ENCODE measurements around the gene SHISA9. TPM values are rescaled to one million over a fixed set of nuclear protein-coding genes. Genes with fewer than 3 reads are reported as not detected.

The SHISA9 gene
- total RNA-seq, 2 experiments from 2014 or later = not detected

- DNase-seq = no peak
- Mint-ChIP-seq H3K27ac (no peak overlapping the region), H3K27me3 (ENCODE audit: low read depth) (no peaks in the 10 kb centered on the region), H3K4me1 (ENCODE audit: low read depth) (no peaks in the 10 kb centered on the region), H3K9me3 (peaks cover 2% of the 10 kb centered on the region), H3K36me3 (ENCODE audit: low read depth) (no peaks in the 10 kb centered on the region), H3K4me3 (no peak overlapping the region)
- CTCF ChIA-PET = no interaction called here
- intact Hi-C loops (cut with micrococcal nuclease) = no loop called here
These were observed 202.6 kb downstream of the SHISA9 start for GRCh38 chr16:13103831-13104530.

GRCh38 chr16:13104772-13105171 is 203.4 kb downstream of the SHISA9 start:
- Mint-ChIP-seq H3K36me3 (ENCODE audit: low read depth) (no peaks in the 10 kb centered on the region), H3K4me3 (no peak overlapping the region), H3K9me3 (peaks cover 2% of the 10 kb centered on the region), H3K27me3 (ENCODE audit: low read depth) (no peaks in the 10 kb centered on the region), H3K4me1 (ENCODE audit: low read depth) (no peaks in the 10 kb centered on the region), H3K27ac (no peak overlapping the region)
- DNase-seq = no peak
- CTCF ChIA-PET = no interaction called here
- intact Hi-C loops (cut with micrococcal nuclease) = no loop called here

- intact Hi-C loops (cut with micrococcal nuclease) = no loop called here
- Mint-ChIP-seq H3K9me3 (peaks cover 2% of the 10 kb centered on the region), H3K4me3 (no peak overlapping the region), H3K36me3 (ENCODE audit: low read depth) (no peaks in the 10 kb centered on the region), H3K27me3 (ENCODE audit: low read depth) (no peaks in the 10 kb centered on the region), H3K4me1 (ENCODE audit: low read depth) (no peaks in the 10 kb centered on the region), H3K27ac (no peak overlapping the region)
- no peak for DNase-seq
- CTCF ChIA-PET = no interaction called here
These were observed 204.0 kb downstream of the SHISA9 start for GRCh38 chr16:13105427-13105826.

GRCh38 chr16:13106464-13106863 is 205.1 kb downstream of the SHISA9 start:
- no peak overlapping the region for H3K4me3 Mint-ChIP-seq
- no peak overlapping the region for H3K27ac Mint-ChIP-seq
- DNase-seq = no peak
- peaks cover 2% of the 10 kb centered on the region for H3K9me3 Mint-ChIP-seq
- intact Hi-C loops (cut with micrococcal nuclease) = no loop called here
- H3K36me3 Mint-ChIP-seq (ENCODE audit: low read depth) = no peaks in the 10 kb centered on the region
- CTCF ChIA-PET = no interaction called here
- H3K27me3 Mint-ChIP-seq (ENCODE audit: low read depth) = no peaks in the 10 kb centered on the region
- no peaks in the 10 kb centered on the region for H3K4me1 Mint-ChIP-seq (ENCODE audit: low read depth)

- CTCF ChIA-PET = no interaction called here
- DNase-seq = no peak
- Mint-ChIP-seq H3K4me1 (ENCODE audit: low read depth) (no peaks in the 10 kb centered on the region), H3K9me3 (peaks cover 2% of the 10 kb centered on the region), H3K27ac (no peak overlapping the region), H3K27me3 (ENCODE audit: low read depth) (peaks cover 4% of the 10 kb centered on the region), H3K36me3 (ENCODE audit: low read depth) (no peaks in the 10 kb centered on the region), H3K4me3 (no peak overlapping the region)
- intact Hi-C loops (cut with micrococcal nuclease) = no loop called here
These were observed 206.7 kb downstream of the SHISA9 start for GRCh38 chr16:13108126-13108525.

GRCh38 chr16:13109171-13109570 is 207.8 kb downstream of the SHISA9 start:
- H3K4me3 Mint-ChIP-seq = no peak overlapping the region
- no peaks in the 10 kb centered on the region for H3K36me3 Mint-ChIP-seq (ENCODE audit: low read depth)
- CTCF ChIA-PET = no interaction called here
- H3K27me3 Mint-ChIP-seq (ENCODE audit: low read depth) = peaks cover 5% of the 10 kb centered on the region
- DNase-seq = no peak
- peaks cover 2% of the 10 kb centered on the region for H3K9me3 Mint-ChIP-seq
- H3K4me1 Mint-ChIP-seq (ENCODE audit: low read depth) = no peaks in the 10 kb centered on the region
- intact Hi-C loops (cut with micrococcal nuclease) = no loop called here
- no peak overlapping the region for H3K27ac Mint-ChIP-seq

DNA sequence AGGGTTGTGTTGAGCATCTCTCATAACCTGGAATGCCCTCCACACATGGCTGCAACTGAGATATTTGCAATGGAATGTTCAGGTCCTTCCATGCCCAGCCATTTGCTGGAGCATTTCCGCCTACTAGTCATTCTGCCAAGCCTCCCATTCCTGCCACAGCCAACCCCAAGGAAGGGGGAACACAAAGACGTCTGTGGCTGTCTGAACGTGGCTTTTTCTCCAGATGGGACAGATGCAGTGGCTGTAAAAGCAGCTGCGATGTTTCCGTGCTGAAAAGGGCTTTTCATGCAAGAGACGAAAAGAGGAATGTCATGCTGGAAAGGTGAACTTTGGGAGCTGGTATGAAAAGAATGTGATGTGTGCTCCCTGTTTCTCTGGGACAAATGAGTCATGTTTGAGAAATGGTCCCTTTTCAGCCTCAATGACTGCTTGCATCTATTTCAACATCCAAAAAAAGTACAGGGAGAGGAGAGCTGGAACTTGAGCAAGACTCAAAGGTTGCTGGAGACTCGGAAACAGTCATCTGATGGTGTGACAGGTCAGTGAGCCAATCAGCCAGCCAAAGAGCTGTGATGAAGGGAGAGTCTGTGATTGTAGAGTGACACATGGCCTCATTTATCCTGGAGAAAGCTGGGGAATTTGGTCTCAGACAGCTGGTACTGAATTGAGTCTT is 208.9 kb downstream of the SHISA9 start:
- peaks cover 5% of the 10 kb centered on the region for H3K27me3 Mint-ChIP-seq (ENCODE audit: low read depth)
- DNase-seq = no peak
- H3K9me3 Mint-ChIP-seq = no peaks in the 10 kb centered on the region
- CTCF ChIA-PET = no interaction called here
- no peaks in the 10 kb centered on the region for H3K4me1 Mint-ChIP-seq (ENCODE audit: low read depth)
- H3K27ac Mint-ChIP-seq = no peak overlapping the region
- H3K4me3 Mint-ChIP-seq = no peak overlapping the region
- no peaks in the 10 kb centered on the region for H3K36me3 Mint-ChIP-seq (ENCODE audit: low read depth)
- intact Hi-C loops (cut with micrococcal nuclease) = no loop called here

GRCh38 chr16:13111747-13112146 is 210.3 kb downstream of the SHISA9 start:
- no peak overlapping the region for H3K4me3 Mint-ChIP-seq
- H3K4me1 Mint-ChIP-seq (ENCODE audit: low read depth) = no peaks in the 10 kb centered on the region
- no peaks in the 10 kb centered on the region for H3K36me3 Mint-ChIP-seq (ENCODE audit: low read depth)
- H3K27ac Mint-ChIP-seq = no peak overlapping the region
- intact Hi-C loops (cut with micrococcal nuclease) = no loop called here
- H3K27me3 Mint-ChIP-seq (ENCODE audit: low read depth) = peaks cover 5% of the 10 kb centered on the region
- CTCF ChIA-PET = no interaction called here
- no peaks in the 10 kb centered on the region for H3K9me3 Mint-ChIP-seq
- no peak for DNase-seq

DNA sequence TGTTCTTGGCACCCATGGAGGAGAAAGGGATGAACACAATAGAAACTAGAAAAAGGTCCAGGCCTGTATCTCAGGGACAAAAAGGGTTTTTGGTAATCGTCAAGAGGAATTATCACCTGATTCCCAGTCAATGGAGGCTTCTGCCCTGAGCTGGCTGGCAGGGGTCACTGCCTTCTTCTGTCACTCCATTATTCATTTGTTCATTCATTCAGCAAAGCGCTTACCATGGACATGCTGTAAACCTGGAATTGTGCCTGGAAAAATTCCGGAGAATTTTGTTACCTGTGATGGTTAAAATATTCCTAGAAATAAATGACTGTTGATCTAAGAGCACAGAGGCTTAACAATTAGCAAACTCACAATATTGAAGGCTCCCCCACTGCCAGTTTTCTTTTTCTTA is 212.3 kb downstream of the SHISA9 start:
- no peak for DNase-seq
- intact Hi-C loops (cut with micrococcal nuclease) = no loop called here
- Mint-ChIP-seq H3K36me3 (ENCODE audit: low read depth) (no peaks in the 10 kb centered on the region), H3K27me3 (ENCODE audit: low read depth) (peaks cover 5% of the 10 kb centered on the region), H3K9me3 (no peaks in the 10 kb centered on the region), H3K27ac (no peak overlapping the region), H3K4me1 (ENCODE audit: low read depth) (no peaks in the 10 kb centered on the region), H3K4me3 (no peak overlapping the region)
- CTCF ChIA-PET = no interaction called here

DNA sequence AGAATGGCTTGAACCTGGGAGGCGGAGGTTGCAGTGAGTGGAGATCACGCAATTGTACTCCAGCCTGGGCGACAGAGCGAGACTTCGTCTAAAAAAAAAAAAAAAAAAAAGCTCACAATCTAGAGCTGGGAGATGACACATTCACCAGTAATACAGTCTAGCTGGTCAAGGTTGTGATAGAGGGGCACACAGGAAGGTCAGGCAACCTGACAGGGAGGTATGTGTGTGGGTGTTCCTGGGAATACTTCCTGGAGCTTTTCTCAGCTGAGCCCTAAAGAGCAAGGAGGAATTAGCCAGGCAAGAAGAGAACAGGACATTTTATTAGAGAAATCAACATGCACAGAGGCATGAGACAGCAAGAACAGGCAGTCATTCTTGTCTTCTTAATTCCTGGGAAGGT is 216.7 kb downstream of the SHISA9 start:
- Mint-ChIP-seq H3K27ac (no peak overlapping the region), H3K27me3 (ENCODE audit: low read depth) (peaks cover 7% of the 10 kb centered on the region), H3K9me3 (no peaks in the 10 kb centered on the region), H3K4me1 (ENCODE audit: low read depth) (no peaks in the 10 kb centered on the region), H3K36me3 (ENCODE audit: low read depth) (no peaks in the 10 kb centered on the region), H3K4me3 (no peak overlapping the region)
- intact Hi-C loops (cut with micrococcal nuclease) = no loop called here
- DNase-seq = no peak
- CTCF ChIA-PET = interaction anchor here (0.6 kb wide), 1 partner anchor 244 kb away, joined by 3 read pairs; no protein-coding TSS in a partner anchor

DNA sequence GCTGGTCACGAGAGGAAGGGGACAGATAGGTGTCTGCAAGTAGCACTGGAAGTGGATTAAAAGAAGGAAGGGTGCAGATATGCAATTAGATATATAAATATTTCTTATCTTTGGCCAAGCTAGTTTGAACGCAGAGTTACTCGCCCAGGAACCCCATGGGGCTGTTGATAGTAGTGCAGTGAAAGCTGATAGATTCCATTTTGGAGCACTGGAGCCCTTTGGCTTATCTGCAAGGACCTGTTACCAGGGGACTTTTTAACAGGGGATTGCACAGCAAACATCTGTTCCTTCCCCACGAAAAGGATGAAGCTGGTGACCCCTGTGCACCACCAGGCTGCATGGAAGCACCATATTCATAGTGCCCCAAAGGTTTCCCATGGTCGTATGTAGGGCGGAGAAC is 218.7 kb downstream of the SHISA9 start:
- intact Hi-C loops (cut with micrococcal nuclease) = no loop called here
- Mint-ChIP-seq H3K4me1 (ENCODE audit: low read depth) (no peaks in the 10 kb centered on the region), H3K27ac (no peak overlapping the region), H3K4me3 (no peak overlapping the region), H3K9me3 (no peaks in the 10 kb centered on the region), H3K27me3 (ENCODE audit: low read depth) (peaks cover 6% of the 10 kb centered on the region), H3K36me3 (ENCODE audit: low read depth) (no peaks in the 10 kb centered on the region)
- CTCF ChIA-PET = no interaction called here
- no peak for DNase-seq

DNA sequence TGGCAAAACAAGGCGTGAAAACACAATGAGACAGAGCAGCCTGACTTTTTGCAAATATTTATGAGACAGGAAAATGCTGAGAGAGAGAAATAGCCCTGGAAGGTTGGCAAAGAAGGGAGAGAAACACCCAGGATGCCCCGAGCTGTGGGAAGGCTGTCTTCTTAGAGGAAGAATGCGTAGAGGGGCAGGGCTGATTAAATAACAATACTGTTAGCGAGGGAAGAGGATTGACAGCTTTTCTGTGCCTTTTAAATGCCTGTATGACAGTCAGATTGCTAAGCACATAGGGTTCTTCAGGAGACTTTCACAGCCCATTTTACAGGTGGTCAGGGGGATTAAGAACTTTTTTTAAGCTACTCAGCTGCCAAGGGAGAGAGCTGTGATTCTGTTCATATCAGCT is 219.2 kb downstream of the SHISA9 start:
- DNase-seq = no peak
- Mint-ChIP-seq H3K36me3 (ENCODE audit: low read depth) (no peaks in the 10 kb centered on the region), H3K9me3 (no peaks in the 10 kb centered on the region), H3K27me3 (ENCODE audit: low read depth) (peaks cover 6% of the 10 kb centered on the region), H3K27ac (no peak overlapping the region), H3K4me3 (no peak overlapping the region), H3K4me1 (ENCODE audit: low read depth) (no peaks in the 10 kb centered on the region)
- CTCF ChIA-PET = no interaction called here
- intact Hi-C loops (cut with micrococcal nuclease) = no loop called here

GRCh38 chr16:13123991-13124390 is 222.6 kb downstream of the SHISA9 start:
- no peak overlapping the region for H3K4me3 Mint-ChIP-seq
- no peak for DNase-seq
- no peaks in the 10 kb centered on the region for H3K36me3 Mint-ChIP-seq (ENCODE audit: low read depth)
- intact Hi-C loops (cut with micrococcal nuclease) = no loop called here
- H3K27me3 Mint-ChIP-seq (ENCODE audit: low read depth) = peaks cover 6% of the 10 kb centered on the region
- H3K4me1 Mint-ChIP-seq (ENCODE audit: low read depth) = no peaks in the 10 kb centered on the region
- no peak overlapping the region for H3K27ac Mint-ChIP-seq
- CTCF ChIA-PET = no interaction called here
- no peaks in the 10 kb centered on the region for H3K9me3 Mint-ChIP-seq
